Measurements from ENCODE around the gene STPG4.
A peak's percentile ranks its signal among the peaks of the same experiment; 100 is the strongest.

STPG4 gene

DNA sequence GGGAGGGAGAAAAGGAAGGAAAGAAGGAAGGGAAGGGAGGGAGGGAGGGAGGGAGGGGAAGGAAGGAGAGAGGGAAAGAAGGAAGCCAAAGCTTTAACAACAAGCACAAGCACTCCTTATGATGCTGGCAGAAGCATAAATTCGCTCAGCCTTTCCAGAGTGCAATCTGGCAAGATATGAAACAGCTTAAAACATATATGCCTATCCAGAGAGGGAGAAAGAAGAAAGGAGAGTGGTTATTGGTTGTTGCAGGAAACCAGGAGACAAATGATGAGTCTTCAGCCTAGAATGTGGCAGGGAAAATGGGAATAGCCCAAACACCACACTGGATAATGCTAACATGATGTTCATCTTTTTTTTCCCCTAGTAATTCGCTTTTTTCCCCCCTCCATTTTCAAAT is 64.0 kb downstream of the STPG4 start:
- POLR2A ChIA-PET = no interaction called here
- TF ChIP-seq, protein P1, sequence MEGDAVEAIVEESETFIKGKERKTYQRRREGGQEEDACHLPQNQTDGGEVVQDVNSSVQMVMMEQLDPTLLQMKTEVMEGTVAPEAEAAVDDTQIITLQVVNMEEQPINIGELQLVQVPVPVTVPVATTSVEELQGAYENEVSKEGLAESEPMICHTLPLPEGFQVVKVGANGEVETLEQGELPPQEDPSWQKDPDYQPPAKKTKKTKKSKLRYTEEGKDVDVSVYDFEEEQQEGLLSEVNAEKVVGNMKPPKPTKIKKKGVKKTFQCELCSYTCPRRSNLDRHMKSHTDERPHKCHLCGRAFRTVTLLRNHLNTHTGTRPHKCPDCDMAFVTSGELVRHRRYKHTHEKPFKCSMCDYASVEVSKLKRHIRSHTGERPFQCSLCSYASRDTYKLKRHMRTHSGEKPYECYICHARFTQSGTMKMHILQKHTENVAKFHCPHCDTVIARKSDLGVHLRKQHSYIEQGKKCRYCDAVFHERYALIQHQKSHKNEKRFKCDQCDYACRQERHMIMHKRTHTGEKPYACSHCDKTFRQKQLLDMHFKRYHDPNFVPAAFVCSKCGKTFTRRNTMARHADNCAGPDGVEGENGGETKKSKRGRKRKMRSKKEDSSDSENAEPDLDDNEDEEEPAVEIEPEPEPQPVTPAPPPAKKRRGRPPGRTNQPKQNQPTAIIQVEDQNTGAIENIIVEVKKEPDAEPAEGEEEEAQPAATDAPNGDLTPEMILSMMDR (IDR thresholded peaks at IDR 0.05; ENCODE audit: insufficient read depth, low read length, missing control alignments) = no peak
- H3K4me3 ChIP-seq (ENCODE audit: low read depth, low read length) = no peak overlapping the region
- DNase-seq (ENCODE audit: low read depth, low spot score) = no peak
- CTCF ChIA-PET = no interaction called here

DNA sequence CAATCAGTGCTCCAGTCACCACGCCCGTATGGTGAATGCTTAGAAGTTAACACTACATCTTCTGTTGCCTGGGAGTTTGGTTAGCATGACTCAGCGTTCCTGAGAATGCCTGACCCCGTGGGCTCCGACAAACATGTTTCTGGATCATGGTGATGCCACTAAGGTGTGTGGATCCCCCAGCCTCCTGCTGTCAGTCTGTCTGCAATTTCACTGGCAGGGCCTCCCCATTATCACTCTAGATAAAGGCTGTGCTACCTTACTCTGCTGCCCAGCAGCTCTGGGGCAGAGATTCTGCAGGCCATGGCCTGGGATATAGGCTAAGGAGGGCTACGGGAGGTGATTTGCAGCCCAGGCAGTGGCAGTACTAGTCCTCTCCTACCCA is 66.0 kb downstream of the STPG4 start:
- H3K4me3 ChIP-seq (ENCODE audit: low read depth, low read length) = no peak overlapping the region
- no peak for DNase-seq (ENCODE audit: low read depth, low spot score)
- POLR2A ChIA-PET = no interaction called here
- CTCF ChIA-PET = interaction anchor here (0.7 to 3.2 kb wide), 6 partner anchors 11 to 235 kb away, joined by 3 to 19 read pairs (median 3); no protein-coding TSS in a partner anchor
- TF ChIP-seq, protein P1 (IDR thresholded peaks at IDR 0.05; ENCODE audit: insufficient read depth, low read length, missing control alignments) = no peak

DNA sequence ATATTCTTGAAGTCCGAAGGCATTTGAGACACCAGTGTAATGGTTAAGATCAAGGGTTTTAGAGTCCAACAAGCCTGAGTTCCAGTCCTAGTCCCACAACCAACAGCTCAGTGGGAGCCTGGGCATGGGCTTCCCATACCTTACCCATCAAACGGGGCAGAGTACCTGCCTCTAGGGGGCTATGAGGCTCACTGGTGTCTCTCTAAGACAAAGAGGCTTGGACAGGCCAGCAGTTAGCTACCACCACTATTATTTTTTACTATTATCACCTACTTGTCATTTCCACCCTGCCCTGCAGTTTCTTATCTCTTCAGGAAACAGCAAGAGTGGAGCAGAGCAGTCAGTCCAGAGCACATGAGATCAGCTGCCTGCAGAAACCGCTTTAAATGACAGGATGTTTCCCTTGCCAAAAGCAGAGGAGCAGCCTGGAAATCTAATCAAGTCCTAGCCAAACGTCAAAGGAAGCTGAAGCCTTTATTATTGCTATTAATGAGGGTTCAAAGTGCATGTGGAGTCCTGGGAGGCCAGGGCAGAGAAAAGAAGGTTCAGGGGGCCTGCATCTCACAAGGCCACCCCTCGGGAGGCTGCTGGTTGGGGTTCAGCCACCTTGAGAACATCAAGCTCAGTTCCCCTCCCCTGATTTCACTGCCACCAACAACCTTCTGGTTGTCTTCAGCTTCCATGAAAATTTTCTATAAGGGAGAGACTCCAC is 66.6 kb downstream of the STPG4 start:
- no peak overlapping the region for H3K4me3 ChIP-seq (ENCODE audit: low read depth, low read length)
- ChIA-PET CTCF (interaction anchor here (0.7 to 3.2 kb wide), 6 partner anchors 10 to 235 kb away, joined by 3 to 19 read pairs (median 3); no protein-coding TSS in a partner anchor), POLR2A (no interaction called here)
- DNase-seq (ENCODE audit: low read depth, low spot score) = no peak
- TF ChIP-seq, protein P1 (IDR thresholded peaks at IDR 0.05; ENCODE audit: insufficient read depth, low read length, missing control alignments) = peak; percentile 9

DNA sequence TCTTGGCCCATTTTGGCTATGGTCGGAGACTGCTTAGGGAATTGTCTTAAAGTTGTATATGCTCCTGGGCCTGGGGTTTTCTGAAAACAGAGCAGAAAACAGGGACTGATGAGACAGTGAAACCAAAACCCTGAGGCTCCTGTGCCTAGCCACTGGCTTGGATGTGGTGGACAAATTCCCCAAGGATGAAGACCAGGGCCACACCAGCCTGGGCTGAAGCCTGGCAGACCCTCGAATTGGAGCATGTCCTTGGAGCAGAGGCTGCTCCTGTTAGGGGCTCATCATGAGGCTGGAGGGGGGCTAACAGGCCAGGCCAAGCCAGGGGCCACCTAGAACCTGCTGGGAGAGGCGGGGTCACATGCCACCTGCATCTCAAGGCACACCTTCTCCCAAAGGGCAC is 68.1 kb downstream of the STPG4 start:
- TF ChIP-seq, protein P1 (IDR thresholded peaks at IDR 0.05; ENCODE audit: insufficient read depth, low read length, missing control alignments) = no peak
- ChIA-PET POLR2A (no interaction called here), CTCF (interaction anchor here (2.2 kb wide), 1 partner anchor 10 kb away, joined by 8 read pairs; no protein-coding TSS in a partner anchor)

DNA sequence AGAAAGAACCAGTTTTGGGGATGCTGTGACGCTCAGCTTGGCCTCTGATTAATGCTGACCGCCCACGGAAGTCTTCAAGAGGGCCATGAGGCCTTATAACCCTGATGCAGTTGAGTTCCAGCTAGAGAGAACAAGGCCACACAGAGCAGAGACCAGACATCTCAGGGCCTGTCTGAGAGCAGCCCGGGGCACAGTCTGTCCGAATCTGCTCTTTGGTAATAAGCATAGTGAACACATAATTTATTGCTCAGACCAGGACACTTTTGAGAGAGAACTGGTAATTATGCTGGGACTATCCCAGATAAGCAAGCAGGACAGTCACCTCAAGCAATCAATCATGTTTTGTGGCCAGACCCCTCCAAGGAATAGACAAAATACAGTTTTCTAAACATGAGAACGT is 68.5 kb downstream of the STPG4 start:
- no peak for DNase-seq (ENCODE audit: low read depth, low spot score)
- CTCF ChIA-PET = interaction anchor here (2.2 kb wide), 1 partner anchor 10 kb away, joined by 8 read pairs; no protein-coding TSS in a partner anchor
- no peak overlapping the region for H3K4me3 ChIP-seq (ENCODE audit: low read depth, low read length)
- POLR2A ChIA-PET = no interaction called here
- TF ChIP-seq, protein P1 (IDR thresholded peaks at IDR 0.05; ENCODE audit: insufficient read depth, low read length, missing control alignments) = no peak

More for the DNA sequence above, 68.1 kb downstream of the STPG4 start:
- no peak overlapping the region for H3K4me3 ChIP-seq (ENCODE audit: low read depth, low read length)
- no peak for DNase-seq (ENCODE audit: low read depth, low spot score)

DNA sequence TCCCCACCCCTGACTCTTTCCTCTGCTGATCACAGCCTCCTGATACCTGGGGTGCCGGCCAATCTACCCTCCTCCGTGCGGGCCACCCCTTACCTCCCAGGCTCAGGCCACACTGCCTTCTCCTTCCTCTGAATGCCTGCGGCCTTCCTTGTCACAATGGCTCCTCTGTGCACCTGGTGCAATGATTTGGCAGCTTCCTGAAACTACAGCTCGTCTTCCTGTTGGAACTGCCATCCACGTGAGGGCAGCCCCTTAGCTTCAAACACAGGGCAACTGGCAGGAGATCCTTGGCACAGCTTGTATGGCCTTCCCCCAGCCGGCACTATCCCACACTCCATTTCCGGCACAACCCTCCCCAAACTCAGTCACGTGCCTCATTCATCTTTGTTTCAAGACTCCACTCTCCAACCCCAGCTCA is 69.0 kb downstream of the STPG4 start:
- CTCF ChIA-PET = interaction anchor here (2.2 kb wide), 1 partner anchor 9 kb away, joined by 8 read pairs; no protein-coding TSS in a partner anchor
- no peak for DNase-seq (ENCODE audit: low read depth, low spot score)
- TF ChIP-seq, protein P1 (IDR thresholded peaks at IDR 0.05; ENCODE audit: insufficient read depth, low read length, missing control alignments) = no peak
- no peak overlapping the region for H3K4me3 ChIP-seq (ENCODE audit: low read depth, low read length)
- POLR2A ChIA-PET = no interaction called here

Data from AG04449 (cell line).